Keratinocyte (primary cell): ENCODE results near the gene TEX19. TPM values are rescaled to one million over a fixed set of nuclear protein-coding genes. Genes with fewer than 3 reads are reported as not detected.

Experiments used
- DNase-seq: peaks from one replicate; pipeline ENCODE4 v3.0.0-alpha.2; 2011; ENCODE audit warnings: low read depth, missing footprints, low spot score
- FAIRE-seq: peaks from 2 replicates; lab custom pipeline; 2011; peaks lifted over from hg19 to GRCh38; lab: Jason Lieb, UNC
- H2AFZ ChIP-seq: 2 replicates; pipeline ENCODE4 v1.6.0; 2012; ENCODE audit warnings: low read length, control low read depth, inconsistent platforms; ENCODE audit not compliant: control insufficient read depth
- H3K27ac ChIP-seq: 2 replicates; pipeline ENCODE4 v1.5.1; 2011; ENCODE audit warnings: low read length; ENCODE audit not compliant: control insufficient read depth, insufficient read depth
- H3K27me3 ChIP-seq: 3 replicates; pipeline ENCODE4 v1.6.0; 2011; ENCODE audit warnings: low read length; ENCODE audit not compliant: control insufficient read depth, insufficient read depth; ENCODE audit errors: extremely low read depth
- H3K36me3 ChIP-seq, 2 experiments: 2 replicates in 1 of 2; 3 replicates in 1 of 2; pipeline ENCODE4 v1.5.1; 2011; ENCODE audit warnings: low read length in 2 of 2, mild to moderate bottlenecking in 1 of 2; ENCODE audit not compliant: control insufficient read depth in 2 of 2, insufficient read depth in 2 of 2; ENCODE audit errors: extremely low read depth in 1 of 2
- H3K4me1 ChIP-seq: 3 replicates; pipeline ENCODE4 v1.5.1; 2011; ENCODE audit warnings: low read length; ENCODE audit not compliant: control insufficient read depth, insufficient read depth; ENCODE audit errors: extremely low read depth
- H3K4me2 ChIP-seq: 3 replicates; pipeline ENCODE4 v1.6.0; 2011; ENCODE audit warnings: low read depth, low read length; ENCODE audit not compliant: control insufficient read depth, insufficient read depth; ENCODE audit errors: extremely low read depth
- H3K4me3 ChIP-seq, 3 experiments: fragments of 200-600 bp in 1 of 3; sonication (generic) in 1 of 3; 2 replicates in 2 of 3; 3 replicates in 1 of 3; pipeline ENCODE4 v1.5.1; 2011 to 2016; ENCODE audit warnings: low read length in 3 of 3, mild to moderate bottlenecking in 3 of 3, control low read depth in 2 of 3, inconsistent platforms in 1 of 3, low read depth in 1 of 3, mixed read lengths in 1 of 3, mixed run types in 1 of 3, moderate library complexity in 1 of 3; ENCODE audit not compliant: control insufficient read depth in 2 of 3, insufficient read depth in 2 of 3; ENCODE audit errors: extremely low read depth in 1 of 3
- H3K79me2 ChIP-seq: 2 replicates; pipeline ENCODE4 v1.6.0; 2012; ENCODE audit warnings: low read length; ENCODE audit not compliant: control insufficient read depth, insufficient read depth
- H3K9ac ChIP-seq: 3 replicates; pipeline ENCODE4 v1.6.0; 2011; ENCODE audit warnings: low read length; ENCODE audit not compliant: control insufficient read depth, insufficient read depth; ENCODE audit errors: extremely low read depth
- H3K9me1 ChIP-seq: 3 replicates; pipeline ENCODE4 v1.6.0; 2011; ENCODE audit warnings: low read length; ENCODE audit not compliant: control insufficient read depth, insufficient read depth; ENCODE audit errors: extremely low read depth
- H3K9me3 ChIP-seq: 2 replicates; pipeline ENCODE4 v1.5.1; 2012; ENCODE audit warnings: low read depth, low read length; ENCODE audit not compliant: control insufficient read depth
- H4K20me1 ChIP-seq: 3 replicates; pipeline ENCODE4 v1.6.0; 2011; ENCODE audit warnings: low read length; ENCODE audit not compliant: control insufficient read depth, insufficient read depth; ENCODE audit errors: extremely low read depth
- CTCF ChIP-seq, 3 experiments: IDR thresholded peaks in 1 of 3; conservative IDR thresholded peaks in 1 of 3; optimal IDR thresholded peaks in 1 of 3; 2 replicates in 2 of 3; 3 replicates in 1 of 3; pipeline versions ENCODE3 to v1.5.1; 2011; ENCODE audit warnings: low read length in 3 of 3, mild to moderate bottlenecking in 3 of 3, moderate library complexity in 2 of 3, control low read depth in 1 of 3, inconsistent platforms in 1 of 3; ENCODE audit not compliant: insufficient read depth in 2 of 3; ENCODE audit errors: extremely low read depth in 1 of 3
- EZH2 ChIP-seq: IDR thresholded peaks from one replicate; pipeline ENCODE4 v1.6.1; 2012; ENCODE audit warnings: inconsistent platforms, mild to moderate bottlenecking, low read length, moderate library complexity
- dilution Hi-C: fragments of 300-500 bp; cut with MboI; formaldehyde crosslinking; loops from one replicate; pipeline ENCODE4 v1.7.0; 2020; ENCODE audit warnings: low sequenced_read_pairs; ENCODE audit not compliant: extremely low pct_ligation_motif_present
- polyA plus RNA-seq, 5 experiments: library from polyadenylated mRNA; depleted of rRNA in 3 of 5; stranded (reverse) in 3 of 5; stranded (forward) in 1 of 5; unstranded in 1 of 5; fragments of >200 nt; gene quantifications; 1 replicate in 1 of 5; 2 replicates in 3 of 5; 3 replicates in 1 of 5; pipeline versions ENCODE4 v1.2.1 to v1.2.3, GENCODE V29; 2011 to 2012; ENCODE audit warnings: missing spikeins in 2 of 5, low read depth in 1 of 5, low replicate concordance in 1 of 5

TEX19 gene
- polyA plus RNA-seq, 1 donor (not counting 4 experiments of a cell fraction or from before 2014, with no cell fraction given): not detected

- dilution Hi-C loops: no loop called here
- Histone ChIP-seq H3K4me2 (no peak overlapping the region), H3K27ac (no peak overlapping the region)
Observed at GRCh38 chr17:82351254-82351712, 7.8 kb upstream of the TEX19 start.

DNA sequence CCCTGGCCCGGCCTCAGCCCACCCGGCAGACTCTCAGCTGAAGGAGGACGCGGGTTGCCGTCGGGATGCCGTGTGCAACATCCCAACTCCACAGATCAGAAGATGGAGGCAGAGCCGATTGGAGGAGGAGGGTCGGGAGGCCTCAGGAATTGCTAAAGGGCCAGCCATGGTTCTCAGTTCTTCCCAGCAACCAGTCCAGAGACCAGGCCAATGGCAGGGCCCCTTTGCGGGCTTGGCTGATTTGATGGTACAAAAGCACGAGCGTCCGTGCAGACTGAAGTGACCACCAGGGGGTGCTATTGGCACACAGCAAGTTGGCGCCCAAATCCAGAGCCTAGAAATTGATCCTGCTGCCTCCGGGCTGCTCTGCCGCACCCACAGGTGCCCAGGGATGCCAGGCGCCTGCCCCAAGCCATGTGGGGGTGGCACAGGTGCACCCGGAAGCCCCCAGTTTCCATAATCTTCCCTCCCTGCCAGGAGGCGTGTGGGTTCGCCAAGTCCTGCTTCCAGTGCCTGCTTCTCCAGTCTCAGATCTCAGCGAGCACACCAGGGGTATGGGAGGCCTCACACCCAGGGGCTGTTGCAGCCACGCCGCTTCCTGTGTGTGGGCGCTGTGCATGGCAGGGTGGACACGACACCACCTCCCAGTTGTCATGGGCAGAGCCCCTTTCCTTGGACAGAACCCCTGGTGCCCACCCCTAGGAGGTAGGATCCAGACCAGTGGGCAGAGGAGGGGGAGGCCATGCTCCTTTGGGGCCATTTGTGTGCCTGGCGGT, 7.1 kb upstream of the TEX19 start:
- Histone ChIP-seq H4K20me1 (peaks cover 4% of the 10 kb centered on the region), H3K9ac (no peak overlapping the region), H3K9me1 (no peaks in the 10 kb centered on the region), H3K27me3 (peaks cover 15% of the 10 kb centered on the region), H3K27ac (no peak overlapping the region), H3K79me2 (no peaks in the 10 kb centered on the region), H3K4me3 (no peak overlapping the region), H3K36me3 (no peaks in the 10 kb centered on the region), H3K4me2 (no peak overlapping the region), H2AFZ (no peak overlapping the region), H3K4me1 (peaks cover 14% of the 10 kb centered on the region), H3K9me3 (no peaks in the 10 kb centered on the region)
- dilution Hi-C loops: no loop called here
- peak; percentile 13 for FAIRE-seq
- DNase-seq: no peak
- TF ChIP-seq EZH2: no peak
- TF ChIP-seq CTCF (optimal IDR thresholded peaks at IDR 0.05 in 1 of 3, IDR thresholded peaks at IDR 0.05 in 1 of 3, conservative IDR thresholded peaks at IDR 0.05 in 1 of 3; ENCODE audit: extremely low read depth in 1 of 3, insufficient read depth in 2 of 3, low read length in 3 of 3): peak; percentile 90 to 95 (median 90)

More at GRCh38 chr17:82351254-82351712, 7.8 kb upstream of the TEX19 start:
- no peak overlapping the region for H2AFZ ChIP-seq
- DNase-seq: no peak
- H3K79me2 ChIP-seq: no peaks in the 10 kb centered on the region
- H3K9me1 ChIP-seq: no peaks in the 10 kb centered on the region
- no peak overlapping the region for H3K4me3 ChIP-seq
- peaks cover 15% of the 10 kb centered on the region for H3K27me3 ChIP-seq
- H3K9me3 ChIP-seq: no peaks in the 10 kb centered on the region
- TF ChIP-seq EZH2 (no peak), CTCF (optimal IDR thresholded peaks at IDR 0.05 in 1 of 3, IDR thresholded peaks at IDR 0.05 in 1 of 3, conservative IDR thresholded peaks at IDR 0.05 in 1 of 3; ENCODE audit: extremely low read depth in 1 of 3, insufficient read depth in 2 of 3, low read length in 3 of 3) (no peak)
- FAIRE-seq: no peak
- H3K4me1 ChIP-seq: peaks cover 9% of the 10 kb centered on the region
- H3K36me3 ChIP-seq: no peaks in the 10 kb centered on the region
- H4K20me1 ChIP-seq: peaks cover 4% of the 10 kb centered on the region
- no peak overlapping the region for H3K9ac ChIP-seq
